ENCODE results near the gene NOTCH1. TPM values are rescaled to one million over a fixed set of nuclear protein-coding genes. Genes with fewer than 3 reads are reported as not detected.

Gene NOTCH1
- total RNA-seq, 1 donor from 2014 or later: 34.1 TPM

DNA sequence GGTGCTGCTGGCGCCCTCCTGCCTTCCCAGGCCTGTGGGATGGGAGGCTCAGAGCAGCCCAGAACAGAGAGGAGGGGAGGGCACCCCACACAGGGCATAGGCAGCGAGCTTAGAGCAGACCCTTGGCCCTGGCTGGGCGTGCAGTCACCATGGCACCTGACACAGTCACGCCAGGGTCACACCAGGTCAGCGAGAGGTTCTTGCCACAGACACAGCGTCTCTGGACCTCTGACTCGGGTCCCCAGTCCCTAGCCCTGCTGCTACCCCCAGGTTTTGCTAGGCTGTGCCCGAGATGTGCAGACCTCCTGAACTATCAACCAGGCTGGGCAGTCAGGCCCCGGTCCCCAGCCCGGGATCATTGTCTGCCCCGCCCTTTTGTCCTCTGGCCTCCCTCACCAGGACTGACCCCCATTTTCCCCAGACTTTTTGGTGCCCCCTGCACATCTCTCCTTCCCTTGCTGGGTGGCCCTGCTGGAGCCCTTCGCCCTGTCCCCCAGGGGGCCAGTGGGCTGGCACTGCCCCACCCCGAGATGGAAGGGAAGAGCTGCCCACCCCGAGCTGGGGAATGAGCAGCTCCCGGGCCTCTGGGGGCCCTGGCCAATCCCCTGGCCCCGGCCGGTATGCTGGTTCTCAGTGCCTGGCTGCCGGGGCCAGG, 24.5 kb upstream of the NOTCH1 start:
- peaks cover 2% of the 10 kb centered on the region for H3K36me3 Mint-ChIP-seq (ENCODE audit: low read depth, unreplicated experiment)
- Histone ChIP-seq H3K79me2 (ENCODE audit: insufficient read depth, low read length) (no peaks in the 10 kb centered on the region), H3K9ac (ENCODE audit: low read length) (no peak overlapping the region), H3K4me3 (ENCODE audit: insufficient read depth, low read depth, low read length) (no peak overlapping the region), H3K4me2 (ENCODE audit: low read length) (no peak overlapping the region), H3K27me3 (ENCODE audit: insufficient read depth, low read length) (no peaks in the 10 kb centered on the region), H3K4me1 (ENCODE audit: insufficient read depth, low read length) (peaks cover 38% of the 10 kb centered on the region), H4K20me1 (ENCODE audit: insufficient read depth, low read length) (no peaks in the 10 kb centered on the region), H3K9me3 (ENCODE audit: insufficient read depth, low read depth, low read length) (no peaks in the 10 kb centered on the region), H3K36me3 (ENCODE audit: insufficient read depth, low read length) (no peaks in the 10 kb centered on the region), H3K27ac (ENCODE audit: low read depth, low read length) (no peak overlapping the region), H2AFZ (ENCODE audit: low read depth, low read length) (no peak overlapping the region)
- H3K4me1 Mint-ChIP-seq (ENCODE audit: low read depth, unreplicated experiment): peaks cover 35% of the 10 kb centered on the region
- H3K27me3 Mint-ChIP-seq (ENCODE audit: low read depth, unreplicated experiment): peaks cover 4% of the 10 kb centered on the region
- H3K9me3 Mint-ChIP-seq (ENCODE audit: unreplicated experiment): no peaks in the 10 kb centered on the region
- DNase-seq (ENCODE audit: low read depth) (no peak), FAIRE-seq (no peak)
- no peak overlapping the region for H3K4me3 Mint-ChIP-seq (ENCODE audit: unreplicated experiment)
- H3K27ac Mint-ChIP-seq (ENCODE audit: unreplicated experiment): no peak overlapping the region
- TF ChIP-seq, protein P1, sequence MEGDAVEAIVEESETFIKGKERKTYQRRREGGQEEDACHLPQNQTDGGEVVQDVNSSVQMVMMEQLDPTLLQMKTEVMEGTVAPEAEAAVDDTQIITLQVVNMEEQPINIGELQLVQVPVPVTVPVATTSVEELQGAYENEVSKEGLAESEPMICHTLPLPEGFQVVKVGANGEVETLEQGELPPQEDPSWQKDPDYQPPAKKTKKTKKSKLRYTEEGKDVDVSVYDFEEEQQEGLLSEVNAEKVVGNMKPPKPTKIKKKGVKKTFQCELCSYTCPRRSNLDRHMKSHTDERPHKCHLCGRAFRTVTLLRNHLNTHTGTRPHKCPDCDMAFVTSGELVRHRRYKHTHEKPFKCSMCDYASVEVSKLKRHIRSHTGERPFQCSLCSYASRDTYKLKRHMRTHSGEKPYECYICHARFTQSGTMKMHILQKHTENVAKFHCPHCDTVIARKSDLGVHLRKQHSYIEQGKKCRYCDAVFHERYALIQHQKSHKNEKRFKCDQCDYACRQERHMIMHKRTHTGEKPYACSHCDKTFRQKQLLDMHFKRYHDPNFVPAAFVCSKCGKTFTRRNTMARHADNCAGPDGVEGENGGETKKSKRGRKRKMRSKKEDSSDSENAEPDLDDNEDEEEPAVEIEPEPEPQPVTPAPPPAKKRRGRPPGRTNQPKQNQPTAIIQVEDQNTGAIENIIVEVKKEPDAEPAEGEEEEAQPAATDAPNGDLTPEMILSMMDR (IDR thresholded peaks at IDR 0.05; ENCODE audit: insufficient read depth, low read depth, low read length): no peak
- no peak for TF ChIP-seq EZH2 (IDR thresholded peaks at IDR 0.05; ENCODE audit: insufficient read depth, low read length)

DNA sequence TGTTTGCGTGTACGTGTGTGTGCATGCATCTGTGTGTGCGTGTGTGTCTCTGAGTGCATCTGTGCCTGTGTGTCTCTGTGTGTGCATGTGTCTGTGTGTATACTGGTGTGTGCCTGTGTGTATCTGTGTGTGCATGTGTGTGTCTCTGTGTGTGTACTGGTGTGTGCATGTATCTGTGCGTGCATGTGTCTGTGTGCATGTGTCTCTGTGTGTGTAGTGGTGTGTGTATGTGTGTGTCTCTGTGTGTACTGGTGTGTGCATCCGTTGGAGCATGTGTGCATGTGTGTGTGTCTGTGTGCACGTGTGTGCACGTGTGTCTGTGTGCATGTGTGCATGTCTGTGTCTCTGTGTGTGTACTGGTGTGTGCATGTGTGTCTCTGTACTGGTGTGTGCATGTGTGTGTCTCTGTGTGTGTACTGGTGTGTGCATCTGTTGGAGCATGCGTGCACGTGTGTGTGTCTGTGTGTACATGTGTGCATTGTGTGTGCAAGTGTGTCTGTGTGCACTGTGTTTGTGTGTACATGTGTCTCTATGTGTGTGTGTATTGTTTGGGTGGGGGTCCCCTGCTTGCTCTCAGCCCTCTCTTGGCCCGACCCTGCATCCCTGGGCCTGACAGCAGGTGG, 23.8 kb upstream of the NOTCH1 start:
- FAIRE-seq (peak; percentile 37), DNase-seq (ENCODE audit: low read depth) (no peak)
- H3K9me3 Mint-ChIP-seq (ENCODE audit: unreplicated experiment): no peaks in the 10 kb centered on the region
- peak overlapping the region; percentile 24 for H3K4me3 Mint-ChIP-seq (ENCODE audit: unreplicated experiment)
- no peak overlapping the region for H3K4me2 ChIP-seq (ENCODE audit: low read length)
- peaks cover 3% of the 10 kb centered on the region for H3K36me3 Mint-ChIP-seq (ENCODE audit: low read depth, unreplicated experiment)
- H3K4me3 ChIP-seq (ENCODE audit: insufficient read depth, low read depth, low read length): no peak overlapping the region
- H4K20me1 ChIP-seq (ENCODE audit: insufficient read depth, low read length): no peaks in the 10 kb centered on the region
- peaks cover 2% of the 10 kb centered on the region for H3K27me3 Mint-ChIP-seq (ENCODE audit: low read depth, unreplicated experiment)
- no peak for TF ChIP-seq EZH2 (IDR thresholded peaks at IDR 0.05; ENCODE audit: insufficient read depth, low read length)
- TF ChIP-seq, protein P1 (IDR thresholded peaks at IDR 0.05; ENCODE audit: insufficient read depth, low read depth, low read length): no peak
- H3K9me3 ChIP-seq (ENCODE audit: insufficient read depth, low read depth, low read length): no peaks in the 10 kb centered on the region
- H3K27me3 ChIP-seq (ENCODE audit: insufficient read depth, low read length): no peaks in the 10 kb centered on the region
- H3K36me3 ChIP-seq (ENCODE audit: insufficient read depth, low read length): no peaks in the 10 kb centered on the region
- no peak overlapping the region for H3K27ac ChIP-seq (ENCODE audit: low read depth, low read length)
- peaks cover 45% of the 10 kb centered on the region for H3K4me1 ChIP-seq (ENCODE audit: insufficient read depth, low read length)
- H3K9ac ChIP-seq (ENCODE audit: low read length): no peak overlapping the region
- peak overlapping the region; percentile 24 for H3K27ac Mint-ChIP-seq (ENCODE audit: unreplicated experiment)
- H2AFZ ChIP-seq (ENCODE audit: low read depth, low read length): no peak overlapping the region
- peaks cover 39% of the 10 kb centered on the region for H3K4me1 Mint-ChIP-seq (ENCODE audit: low read depth, unreplicated experiment)
- no peaks in the 10 kb centered on the region for H3K79me2 ChIP-seq (ENCODE audit: insufficient read depth, low read length)
